GM18907 (cell line): ENCODE data around the gene STX7.

Source experiments
- ATAC-seq: cut with Tn5 transposase; IDR thresholded peaks from one replicate; pipeline ENCODE4 v1.9.1; 2021; ENCODE audit warnings: mild to moderate bottlenecking, moderate library complexity; ENCODE audit not compliant: unreplicated experiment

The STX7 gene

GRCh38 chr6:132478266-132478665, 34.6 kb downstream of the STX7 start:
- no peak for ATAC-seq

- ATAC-seq = no peak
Observed at GRCh38 chr6:132476688-132477087, 36.2 kb downstream of the STX7 start.

GRCh38 chr6:132475925-132476324, 37.0 kb downstream of the STX7 start:
- no peak for ATAC-seq

GRCh38 chr6:132471787-132472186, 41.1 kb downstream of the STX7 start:
- ATAC-seq = no peak

GRCh38 chr6:132466952-132467351, 46.0 kb downstream of the STX7 start:
- ATAC-seq = no peak

GRCh38 chr6:132465530-132466485, 47.1 kb downstream of the STX7 start:
- ATAC-seq = peak; percentile 83

- no peak for ATAC-seq
Observed at GRCh38 chr6:132464538-132465256, 48.2 kb downstream of the STX7 start.

- no peak for ATAC-seq
Observed at GRCh38 chr6:132461958-132462357, 51.0 kb downstream of the STX7 start.

GRCh38 chr6:132459605-132459952, 53.3 kb downstream of the STX7 start:
- ATAC-seq = no peak

GRCh38 chr6:132458887-132459604, 53.9 kb downstream of the STX7 start:
- no peak for ATAC-seq

GRCh38 chr6:132456700-132457143, 56.2 kb downstream of the STX7 start:
- ATAC-seq = peak; percentile 95

- ATAC-seq = no peak
Observed at GRCh38 chr6:132446855-132447241, 66.1 kb downstream of the STX7 start.

GRCh38 chr6:132446141-132446854, 66.6 kb downstream of the STX7 start:
- no peak for ATAC-seq

- no peak for ATAC-seq
Observed at GRCh38 chr6:132445201-132445951, 67.5 kb downstream of the STX7 start.

- ATAC-seq = no peak
Observed at GRCh38 chr6:132443206-132443605, 69.7 kb downstream of the STX7 start.

- no peak for ATAC-seq
Observed at GRCh38 chr6:132430110-132430509, 82.8 kb downstream of the STX7 start.

- ATAC-seq = no peak
Observed at GRCh38 chr6:132425176-132425575, 87.7 kb downstream of the STX7 start.

GRCh38 chr6:132423839-132424238, 89.1 kb downstream of the STX7 start:
- ATAC-seq = no peak

- ATAC-seq = no peak
Observed at GRCh38 chr6:132418235-132418965, 94.5 kb downstream of the STX7 start.
